ENCODE results near the gene CFTR.

DNA sequence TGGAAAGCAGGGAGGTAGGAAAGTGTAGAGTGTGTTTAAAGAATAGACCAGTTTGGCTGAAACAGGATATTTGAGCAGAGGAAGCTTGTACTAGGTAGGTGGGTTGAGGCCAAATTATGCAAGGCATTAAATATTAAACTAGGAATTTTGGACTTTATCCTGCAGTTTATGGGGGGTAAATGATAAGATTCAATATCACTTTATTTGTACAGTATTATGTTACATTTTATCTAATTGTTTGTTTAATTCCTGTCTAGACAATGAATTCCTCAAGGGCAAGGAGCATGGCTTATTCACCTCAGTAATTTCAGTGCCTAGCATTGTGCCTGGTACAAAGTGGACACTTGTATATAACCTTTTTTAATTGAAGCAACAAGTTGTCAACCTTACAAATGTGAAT lies 125.9 kb downstream of the CFTR start:
- TF ChIP-seq, protein P1, sequence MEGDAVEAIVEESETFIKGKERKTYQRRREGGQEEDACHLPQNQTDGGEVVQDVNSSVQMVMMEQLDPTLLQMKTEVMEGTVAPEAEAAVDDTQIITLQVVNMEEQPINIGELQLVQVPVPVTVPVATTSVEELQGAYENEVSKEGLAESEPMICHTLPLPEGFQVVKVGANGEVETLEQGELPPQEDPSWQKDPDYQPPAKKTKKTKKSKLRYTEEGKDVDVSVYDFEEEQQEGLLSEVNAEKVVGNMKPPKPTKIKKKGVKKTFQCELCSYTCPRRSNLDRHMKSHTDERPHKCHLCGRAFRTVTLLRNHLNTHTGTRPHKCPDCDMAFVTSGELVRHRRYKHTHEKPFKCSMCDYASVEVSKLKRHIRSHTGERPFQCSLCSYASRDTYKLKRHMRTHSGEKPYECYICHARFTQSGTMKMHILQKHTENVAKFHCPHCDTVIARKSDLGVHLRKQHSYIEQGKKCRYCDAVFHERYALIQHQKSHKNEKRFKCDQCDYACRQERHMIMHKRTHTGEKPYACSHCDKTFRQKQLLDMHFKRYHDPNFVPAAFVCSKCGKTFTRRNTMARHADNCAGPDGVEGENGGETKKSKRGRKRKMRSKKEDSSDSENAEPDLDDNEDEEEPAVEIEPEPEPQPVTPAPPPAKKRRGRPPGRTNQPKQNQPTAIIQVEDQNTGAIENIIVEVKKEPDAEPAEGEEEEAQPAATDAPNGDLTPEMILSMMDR (IDR thresholded peaks at IDR 0.05) = no peak
- TF ChIP-seq POLR2A (IDR thresholded peaks at IDR 0.05) = no peak

All from Peyer's patch (tissue), 4 donors.